ENCODE measurements around the gene CFD.

GRCh38 chr19:884420-885211 is 25.2 kb downstream of the CFD start:
- TF ChIP-seq, protein P1, sequence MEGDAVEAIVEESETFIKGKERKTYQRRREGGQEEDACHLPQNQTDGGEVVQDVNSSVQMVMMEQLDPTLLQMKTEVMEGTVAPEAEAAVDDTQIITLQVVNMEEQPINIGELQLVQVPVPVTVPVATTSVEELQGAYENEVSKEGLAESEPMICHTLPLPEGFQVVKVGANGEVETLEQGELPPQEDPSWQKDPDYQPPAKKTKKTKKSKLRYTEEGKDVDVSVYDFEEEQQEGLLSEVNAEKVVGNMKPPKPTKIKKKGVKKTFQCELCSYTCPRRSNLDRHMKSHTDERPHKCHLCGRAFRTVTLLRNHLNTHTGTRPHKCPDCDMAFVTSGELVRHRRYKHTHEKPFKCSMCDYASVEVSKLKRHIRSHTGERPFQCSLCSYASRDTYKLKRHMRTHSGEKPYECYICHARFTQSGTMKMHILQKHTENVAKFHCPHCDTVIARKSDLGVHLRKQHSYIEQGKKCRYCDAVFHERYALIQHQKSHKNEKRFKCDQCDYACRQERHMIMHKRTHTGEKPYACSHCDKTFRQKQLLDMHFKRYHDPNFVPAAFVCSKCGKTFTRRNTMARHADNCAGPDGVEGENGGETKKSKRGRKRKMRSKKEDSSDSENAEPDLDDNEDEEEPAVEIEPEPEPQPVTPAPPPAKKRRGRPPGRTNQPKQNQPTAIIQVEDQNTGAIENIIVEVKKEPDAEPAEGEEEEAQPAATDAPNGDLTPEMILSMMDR (IDR thresholded peaks at IDR 0.05): no peak
- no peak for TF ChIP-seq POLR2A (IDR thresholded peaks at IDR 0.05)

Data from heart left ventricle (tissue), 13 donors.